ENCODE measurements around the gene TTBK1.

DNA sequence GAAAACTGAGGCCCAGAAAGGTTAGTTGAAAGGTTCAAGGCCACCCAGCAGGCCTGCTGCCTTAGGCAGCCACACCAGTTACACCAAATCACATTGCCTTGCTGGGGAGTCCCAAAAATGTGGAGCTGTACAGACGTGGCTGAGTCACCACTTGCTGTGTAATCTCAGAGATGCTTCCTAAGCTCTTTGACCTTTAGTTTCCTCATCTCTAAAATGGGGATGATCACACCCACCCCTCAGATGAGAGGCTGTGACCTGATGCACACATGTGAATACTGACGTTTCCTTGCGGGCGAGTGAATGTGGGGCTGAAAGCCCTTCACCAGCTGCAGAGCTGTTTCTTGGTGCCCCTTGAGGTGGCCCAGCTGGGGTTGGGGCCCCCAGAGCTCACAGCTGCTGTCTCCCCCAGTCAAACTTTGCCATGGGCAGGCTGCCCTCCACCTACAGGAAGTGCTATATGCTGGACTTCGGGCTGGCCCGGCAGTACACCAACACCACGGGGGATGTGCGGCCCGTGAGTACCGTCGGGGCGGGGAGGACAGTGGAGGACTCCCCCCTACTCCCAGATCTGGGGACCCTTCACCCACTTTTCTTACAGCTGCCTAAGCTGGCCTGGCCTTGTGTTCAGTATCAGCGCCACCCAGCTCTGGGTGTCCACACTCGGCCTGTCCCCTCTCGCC is 11.0 kb downstream of the TTBK1 start:
- TF ChIP-seq, protein P1, sequence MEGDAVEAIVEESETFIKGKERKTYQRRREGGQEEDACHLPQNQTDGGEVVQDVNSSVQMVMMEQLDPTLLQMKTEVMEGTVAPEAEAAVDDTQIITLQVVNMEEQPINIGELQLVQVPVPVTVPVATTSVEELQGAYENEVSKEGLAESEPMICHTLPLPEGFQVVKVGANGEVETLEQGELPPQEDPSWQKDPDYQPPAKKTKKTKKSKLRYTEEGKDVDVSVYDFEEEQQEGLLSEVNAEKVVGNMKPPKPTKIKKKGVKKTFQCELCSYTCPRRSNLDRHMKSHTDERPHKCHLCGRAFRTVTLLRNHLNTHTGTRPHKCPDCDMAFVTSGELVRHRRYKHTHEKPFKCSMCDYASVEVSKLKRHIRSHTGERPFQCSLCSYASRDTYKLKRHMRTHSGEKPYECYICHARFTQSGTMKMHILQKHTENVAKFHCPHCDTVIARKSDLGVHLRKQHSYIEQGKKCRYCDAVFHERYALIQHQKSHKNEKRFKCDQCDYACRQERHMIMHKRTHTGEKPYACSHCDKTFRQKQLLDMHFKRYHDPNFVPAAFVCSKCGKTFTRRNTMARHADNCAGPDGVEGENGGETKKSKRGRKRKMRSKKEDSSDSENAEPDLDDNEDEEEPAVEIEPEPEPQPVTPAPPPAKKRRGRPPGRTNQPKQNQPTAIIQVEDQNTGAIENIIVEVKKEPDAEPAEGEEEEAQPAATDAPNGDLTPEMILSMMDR (IDR thresholded peaks at IDR 0.05): no peak
- TF ChIP-seq POLR2A (IDR thresholded peaks at IDR 0.05): no peak
